GM12865 (cell line): ENCODE data around the gene HIC2.
"Not testable (repeated sequence)": the region's sequence is repeated elsewhere in the genome, so short reads cannot be mapped to it uniquely, and the experiment has no call there.

Experiments
- DNase-seq: peaks from one replicate; pipeline ENCODE4 v3.0.0; 2010; ENCODE audit warnings: low read depth
- H3K4me3 ChIP-seq: 2 replicates; pipeline ENCODE4 v1.5.1; 2011; ENCODE audit warnings: mild to moderate bottlenecking, low read depth, low read length, control low read depth
- TF ChIP-seq, protein P1 (sequence below): IDR thresholded peaks from 2 replicates; pipeline ENCODE4 v1.5.1; 2011; ENCODE audit warnings: low read length, control low read depth, low read depth, inconsistent platforms; ENCODE audit not compliant: insufficient read depth; ENCODE audit errors: missing control alignments

Gene HIC2

DNA sequence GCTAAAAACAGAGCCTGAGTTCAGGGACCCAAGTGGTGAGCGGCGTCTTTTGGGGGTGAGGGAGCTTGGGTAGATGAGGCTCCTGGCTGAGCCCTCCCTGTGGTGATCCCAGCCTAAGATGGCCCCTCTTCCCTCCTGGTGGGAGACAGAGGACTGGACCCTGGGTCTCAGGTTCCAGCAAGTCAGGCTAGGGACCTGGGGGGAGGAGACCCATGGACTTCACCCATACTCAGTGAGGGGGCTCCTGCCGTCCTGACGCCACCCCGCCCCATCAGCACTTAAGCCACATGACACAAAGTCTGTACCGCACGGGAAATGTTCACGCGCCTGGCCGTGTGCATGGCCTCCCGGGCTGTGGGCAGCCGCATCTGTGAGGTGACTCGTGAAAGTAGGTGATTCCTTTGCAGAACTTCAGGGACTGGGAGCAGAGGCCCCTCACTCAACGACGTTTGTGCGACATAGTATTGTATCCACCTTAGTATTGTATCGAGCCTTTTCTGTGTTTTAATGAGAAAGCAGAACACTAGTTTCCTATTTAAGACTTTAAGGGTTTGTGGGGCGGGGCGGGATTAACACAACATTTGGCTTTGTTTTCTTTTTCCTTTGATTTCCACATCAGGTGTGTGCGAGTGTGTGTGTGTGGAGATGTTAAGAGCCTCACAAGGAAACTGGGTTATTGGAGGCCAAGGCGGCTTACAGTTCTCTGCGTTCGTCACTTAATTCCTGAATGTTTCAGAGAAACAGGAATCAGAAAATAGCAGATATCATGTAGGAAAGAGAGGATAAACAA is 31.7 kb downstream of the HIC2 start:
- DNase-seq: no peak
- H3K4me3 ChIP-seq: no peak overlapping the region

DNA sequence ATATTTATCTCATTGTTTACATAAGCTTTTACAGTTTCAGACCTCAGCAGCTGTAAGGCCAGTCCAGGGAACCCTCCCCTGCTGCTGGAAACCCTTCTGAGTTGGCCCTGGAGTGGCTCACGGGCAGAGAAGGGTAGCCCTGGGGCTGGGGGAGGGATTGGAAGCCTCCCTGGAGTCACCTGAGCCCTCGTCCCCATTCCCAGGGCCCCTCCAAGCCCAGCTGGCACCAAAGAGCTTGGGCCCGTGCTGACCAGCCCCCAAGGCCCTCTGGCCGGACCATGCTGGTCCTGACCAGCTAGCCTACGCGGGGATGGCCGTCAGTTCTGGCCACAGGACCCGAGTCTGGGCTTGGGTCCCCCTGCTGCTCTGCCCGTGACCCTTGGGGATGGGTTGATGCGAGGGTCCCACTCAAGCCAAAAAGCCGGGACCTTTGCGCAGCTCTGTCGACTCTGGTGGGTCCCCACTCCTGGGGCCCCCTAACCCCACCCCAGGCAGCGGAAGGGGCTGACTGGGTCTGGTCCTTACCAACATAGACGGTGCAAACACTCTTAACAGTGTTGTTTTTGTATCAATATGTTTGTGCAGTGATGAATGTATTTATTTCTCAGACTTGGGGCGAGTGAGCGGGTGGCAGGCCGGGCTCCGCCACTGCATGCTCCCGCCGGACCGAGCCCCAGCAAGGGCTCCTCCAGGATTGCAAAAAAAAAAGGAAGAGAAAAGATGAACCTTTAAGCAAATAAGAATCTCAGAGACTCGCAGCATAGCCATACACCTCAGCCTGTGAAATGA is 32.6 kb downstream of the HIC2 start:
- H3K4me3 ChIP-seq: no peak overlapping the region
- TF ChIP-seq, protein P1, sequence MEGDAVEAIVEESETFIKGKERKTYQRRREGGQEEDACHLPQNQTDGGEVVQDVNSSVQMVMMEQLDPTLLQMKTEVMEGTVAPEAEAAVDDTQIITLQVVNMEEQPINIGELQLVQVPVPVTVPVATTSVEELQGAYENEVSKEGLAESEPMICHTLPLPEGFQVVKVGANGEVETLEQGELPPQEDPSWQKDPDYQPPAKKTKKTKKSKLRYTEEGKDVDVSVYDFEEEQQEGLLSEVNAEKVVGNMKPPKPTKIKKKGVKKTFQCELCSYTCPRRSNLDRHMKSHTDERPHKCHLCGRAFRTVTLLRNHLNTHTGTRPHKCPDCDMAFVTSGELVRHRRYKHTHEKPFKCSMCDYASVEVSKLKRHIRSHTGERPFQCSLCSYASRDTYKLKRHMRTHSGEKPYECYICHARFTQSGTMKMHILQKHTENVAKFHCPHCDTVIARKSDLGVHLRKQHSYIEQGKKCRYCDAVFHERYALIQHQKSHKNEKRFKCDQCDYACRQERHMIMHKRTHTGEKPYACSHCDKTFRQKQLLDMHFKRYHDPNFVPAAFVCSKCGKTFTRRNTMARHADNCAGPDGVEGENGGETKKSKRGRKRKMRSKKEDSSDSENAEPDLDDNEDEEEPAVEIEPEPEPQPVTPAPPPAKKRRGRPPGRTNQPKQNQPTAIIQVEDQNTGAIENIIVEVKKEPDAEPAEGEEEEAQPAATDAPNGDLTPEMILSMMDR: no peak
- DNase-seq: no peak

More for the DNA sequence above, 31.7 kb downstream of the HIC2 start:
- TF ChIP-seq, protein P1: no peak

DNA sequence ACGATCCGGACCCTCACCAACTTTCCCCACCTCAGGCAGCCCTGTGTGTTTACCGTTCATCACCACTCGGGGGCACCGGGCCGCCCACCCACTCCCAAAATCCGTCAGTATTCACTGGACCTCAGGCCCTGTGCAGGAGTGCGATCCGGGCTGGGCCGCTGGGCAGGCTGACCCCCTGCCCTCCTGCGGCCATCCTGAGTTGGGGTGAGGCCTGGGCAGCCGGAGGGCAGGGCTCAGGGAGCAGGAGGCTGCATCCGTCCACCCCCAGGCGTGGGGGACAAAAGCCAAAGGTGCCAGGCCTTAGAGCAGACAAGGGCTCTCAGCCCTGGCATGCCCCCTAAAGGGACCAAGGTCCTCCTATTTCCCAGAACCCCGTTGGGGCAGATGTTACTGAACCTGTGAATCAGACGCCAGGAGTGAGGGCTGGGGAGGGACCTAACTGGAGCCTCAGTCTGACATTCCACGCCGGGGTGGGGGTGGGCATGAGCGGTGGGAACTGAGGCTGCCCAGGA is 33.2 kb downstream of the HIC2 start:
- TF ChIP-seq, protein P1: no peak
- no peak for DNase-seq
- no peak overlapping the region for H3K4me3 ChIP-seq

DNA sequence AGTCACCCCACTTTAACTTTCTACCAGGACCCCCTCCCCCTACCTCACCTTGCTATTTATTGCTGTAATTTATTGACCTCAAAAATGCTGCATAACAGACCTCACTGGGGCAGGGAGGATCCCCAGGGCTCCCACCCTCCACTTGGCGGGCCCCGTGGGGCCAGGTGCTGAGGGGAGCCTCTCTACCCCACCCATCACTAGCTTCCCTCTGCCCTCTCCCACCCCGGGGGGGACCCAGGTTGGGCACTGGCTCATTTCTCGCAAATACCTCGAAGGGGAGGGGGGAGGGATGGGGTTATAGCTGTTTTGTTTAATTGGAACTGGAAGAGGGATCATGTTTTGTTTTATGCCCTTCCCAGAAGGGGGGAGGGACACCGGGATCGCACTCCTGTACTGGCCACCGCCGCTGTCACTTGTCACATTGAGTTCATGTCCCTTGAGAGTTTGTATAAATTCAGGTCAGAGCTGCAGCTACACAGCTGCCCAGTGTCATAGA is 33.7 kb downstream of the HIC2 start:
- no peak for DNase-seq
- TF ChIP-seq, protein P1: no peak
- no peak overlapping the region for H3K4me3 ChIP-seq

DNA sequence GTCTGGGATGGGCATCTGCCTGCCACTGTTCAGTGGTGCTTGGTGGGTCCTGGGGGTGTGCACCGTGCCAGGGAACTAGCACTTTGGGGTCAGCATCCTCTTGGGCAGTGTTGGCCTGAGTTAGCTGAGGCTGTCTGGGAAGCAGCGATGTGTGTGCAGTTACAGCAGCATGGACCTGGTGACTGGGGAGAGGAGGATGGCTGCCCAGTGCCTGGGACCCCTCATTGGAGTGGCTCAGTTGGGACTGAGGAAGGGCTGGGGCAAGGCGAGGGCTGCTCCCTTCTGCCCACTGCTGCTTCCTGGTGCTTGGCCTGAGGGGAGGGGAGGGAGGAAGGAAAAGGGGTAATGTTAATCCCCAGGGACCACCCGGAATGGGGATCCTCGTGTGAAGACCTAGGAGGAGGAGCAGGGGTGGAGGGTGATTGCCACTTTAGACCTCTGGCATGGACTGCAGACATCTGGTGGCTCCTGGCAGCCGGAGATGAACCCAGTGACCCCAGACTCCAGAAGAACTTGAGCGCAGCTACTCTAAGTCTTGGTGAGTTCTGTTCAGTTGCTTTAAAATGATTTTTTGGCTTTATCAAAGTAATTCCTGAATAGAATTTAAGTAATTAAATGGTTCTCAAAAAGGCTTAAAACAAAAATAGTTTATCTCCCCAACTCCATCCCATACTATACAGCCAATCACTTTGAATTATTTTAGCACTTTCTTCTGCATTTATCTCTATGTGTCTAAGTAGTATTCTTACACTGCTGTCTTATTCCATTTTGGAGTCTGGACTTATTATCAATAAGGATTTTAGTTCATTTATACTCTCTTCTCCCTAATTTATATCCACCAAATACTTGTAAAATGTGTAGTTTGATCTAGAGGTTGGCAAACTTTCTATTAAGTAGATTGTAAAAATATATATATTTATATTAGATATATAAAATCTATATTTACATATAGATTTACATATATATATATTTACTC is 34.7 kb downstream of the HIC2 start:
- TF ChIP-seq, protein P1: no peak
- no peak overlapping the region for H3K4me3 ChIP-seq
- no peak for DNase-seq

DNA sequence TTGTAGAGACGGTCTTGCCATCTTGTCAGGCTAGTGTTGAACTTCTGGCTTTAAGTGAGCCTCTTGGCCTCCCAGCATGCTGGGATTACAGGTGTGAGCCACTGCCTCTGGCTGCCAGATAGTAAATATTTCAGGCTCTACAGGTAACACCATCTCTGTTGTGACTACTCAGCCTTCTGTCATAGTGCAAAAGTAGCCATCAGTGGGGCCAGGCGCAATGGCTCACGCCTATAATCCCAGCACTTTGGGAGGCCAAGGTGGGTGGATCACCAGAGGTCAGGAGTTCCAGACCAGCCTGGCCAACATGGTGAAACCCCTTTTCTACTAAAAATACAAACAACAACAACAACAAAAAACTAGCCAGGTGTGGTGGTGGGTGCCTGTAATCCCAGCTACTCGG is 35.5 kb downstream of the HIC2 start:
- not testable (repeated sequence) for H3K4me3 ChIP-seq, DNase-seq

DNA sequence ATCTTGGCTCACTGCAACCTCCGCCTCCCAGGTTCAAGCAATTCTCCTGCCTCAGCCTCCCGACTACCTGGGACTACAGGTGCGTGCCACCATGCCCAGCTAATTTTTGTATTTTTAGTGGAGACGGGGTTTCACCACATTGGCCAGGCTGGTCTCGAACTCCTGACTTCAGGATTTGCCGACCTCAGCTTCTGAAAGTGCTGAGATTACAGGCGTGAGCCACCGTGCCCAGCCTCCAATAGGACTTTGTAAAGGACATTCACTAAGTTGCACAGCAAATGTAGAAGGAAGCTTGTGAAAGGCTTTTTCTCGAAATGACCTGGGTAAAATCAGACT is 37.8 kb downstream of the HIC2 start:
- not testable (repeated sequence) for H3K4me3 ChIP-seq, DNase-seq
